Muscle of back (tissue), 13 donors: Measurements from ENCODE around the gene ZC3H7A. TPM values are rescaled to one million over a fixed set of nuclear protein-coding genes. Genes with fewer than 3 reads are reported as not detected.
"Not testable (repeated sequence)": the region's sequence is repeated elsewhere in the genome, so short reads cannot be mapped to it uniquely, and the experiment has no call there.

Experiments used
- DNase-seq, 3 donors: peaks; one replicate each; pipeline versions ENCODE4 v3.0.0 to v3.0.0-alpha.2; 2013
- long read RNA-seq, 9 donors: transcript quantifications; one replicate each; lab custom pipeline, GENCODE V29; 2026
- polyA plus RNA-seq, 10 donors: library from polyadenylated mRNA; unstranded; fragments of 120-200 nt; gene quantifications; one replicate each; pipeline ENCODE4 v1.2.1, GENCODE V29; 2013; ENCODE audit not compliant: insufficient read length in 10 of 10

ZC3H7A gene, protein sequence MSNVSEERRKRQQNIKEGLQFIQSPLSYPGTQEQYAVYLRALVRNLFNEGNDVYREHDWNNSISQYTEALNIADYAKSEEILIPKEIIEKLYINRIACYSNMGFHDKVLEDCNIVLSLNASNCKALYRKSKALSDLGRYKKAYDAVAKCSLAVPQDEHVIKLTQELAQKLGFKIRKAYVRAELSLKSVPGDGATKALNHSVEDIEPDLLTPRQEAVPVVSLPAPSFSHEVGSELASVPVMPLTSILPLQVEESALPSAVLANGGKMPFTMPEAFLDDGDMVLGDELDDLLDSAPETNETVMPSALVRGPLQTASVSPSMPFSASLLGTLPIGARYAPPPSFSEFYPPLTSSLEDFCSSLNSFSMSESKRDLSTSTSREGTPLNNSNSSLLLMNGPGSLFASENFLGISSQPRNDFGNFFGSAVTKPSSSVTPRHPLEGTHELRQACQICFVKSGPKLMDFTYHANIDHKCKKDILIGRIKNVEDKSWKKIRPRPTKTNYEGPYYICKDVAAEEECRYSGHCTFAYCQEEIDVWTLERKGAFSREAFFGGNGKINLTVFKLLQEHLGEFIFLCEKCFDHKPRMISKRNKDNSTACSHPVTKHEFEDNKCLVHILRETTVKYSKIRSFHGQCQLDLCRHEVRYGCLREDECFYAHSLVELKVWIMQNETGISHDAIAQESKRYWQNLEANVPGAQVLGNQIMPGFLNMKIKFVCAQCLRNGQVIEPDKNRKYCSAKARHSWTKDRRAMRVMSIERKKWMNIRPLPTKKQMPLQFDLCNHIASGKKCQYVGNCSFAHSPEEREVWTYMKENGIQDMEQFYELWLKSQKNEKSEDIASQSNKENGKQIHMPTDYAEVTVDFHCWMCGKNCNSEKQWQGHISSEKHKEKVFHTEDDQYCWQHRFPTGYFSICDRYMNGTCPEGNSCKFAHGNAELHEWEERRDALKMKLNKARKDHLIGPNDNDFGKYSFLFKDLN
- polyA plus RNA-seq: 10 to 100 TPM; 31.6 to 73.4 (median 46.3) TPM
- long read RNA-seq, donor 1, partial matches to known transcripts: 0 of 2 reads
- long read RNA-seq, donor 1, other reads (novel, unspliced or antisense): 0 of 2 reads
- long read RNA-seq, donor 2, partial matches to known transcripts: 0 of 3 reads
- long read RNA-seq, donor 2, other reads (novel, unspliced or antisense): 0 of 3 reads
- long read RNA-seq, donor 3: 0 reads
- long read RNA-seq, donor 4, partial matches to known transcripts: 0 of 6 reads
- long read RNA-seq, donor 4, other reads (novel, unspliced or antisense): 0 of 6 reads
- long read RNA-seq, donor 5, partial matches to known transcripts: 0 of 3 reads
- long read RNA-seq, donor 5, other reads (novel, unspliced or antisense): 0 of 3 reads
- long read RNA-seq, donor 6, partial matches to known transcripts: 0 of 5 reads
- long read RNA-seq, donor 6, other reads (novel, unspliced or antisense): 0 of 5 reads
- long read RNA-seq, donor 7, partial matches to known transcripts: 0 of 3 reads
- long read RNA-seq, donor 7, other reads (novel, unspliced or antisense): 0 of 3 reads
- long read RNA-seq, donor 8, partial matches to known transcripts: 0 of 2 reads
- long read RNA-seq, donor 8, other reads (novel, unspliced or antisense): 0 of 2 reads
- long read RNA-seq, donor 9: 0 reads

DNA sequence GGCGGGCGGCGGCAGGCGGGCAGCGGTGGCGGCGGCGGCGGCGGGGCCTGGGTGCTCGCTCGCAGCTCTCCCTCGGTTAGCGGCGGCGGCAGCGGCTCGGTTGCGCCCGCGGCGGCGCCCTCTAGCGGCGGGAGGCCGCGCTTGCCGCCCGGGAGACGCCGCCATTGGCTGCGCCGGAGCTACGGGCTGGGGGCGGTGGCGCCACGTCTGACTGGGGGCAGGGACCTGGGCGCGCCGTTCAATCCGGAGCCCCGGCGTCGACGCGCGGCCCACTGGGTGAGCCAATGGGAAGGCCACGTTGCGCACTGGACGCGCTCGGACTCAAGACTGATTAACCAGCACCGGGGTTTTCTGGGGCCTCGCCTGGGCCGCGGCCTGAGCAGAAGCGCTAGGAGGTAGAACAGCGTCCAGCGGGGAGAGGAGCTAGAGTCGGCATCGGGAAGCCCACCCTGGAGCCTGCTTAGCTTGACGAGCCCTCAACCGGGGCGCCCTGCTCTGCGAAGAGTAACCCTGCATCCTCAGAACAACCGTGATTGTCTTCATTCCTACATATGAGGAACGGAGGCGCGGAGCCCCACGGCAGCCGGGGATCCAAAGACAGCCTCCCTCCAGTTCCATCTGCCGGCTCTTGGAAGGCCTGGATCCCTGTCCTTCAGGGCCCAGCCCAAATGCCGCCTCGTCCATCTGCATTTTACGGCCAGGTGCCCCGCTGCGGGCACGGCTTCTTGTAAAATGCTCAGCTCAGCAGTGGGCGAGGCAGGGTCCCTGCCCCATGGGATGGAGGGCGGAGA, at the start of gene ZC3H7A:
TSS of gene ZC3H7A (minus strand) at position 93 of the 791 bp plus-strand sequence. CDS start 14,904 bp downstream, outside the sequence.
- peak; percentile 97 to 99 (median 98) for DNase-seq

DNA sequence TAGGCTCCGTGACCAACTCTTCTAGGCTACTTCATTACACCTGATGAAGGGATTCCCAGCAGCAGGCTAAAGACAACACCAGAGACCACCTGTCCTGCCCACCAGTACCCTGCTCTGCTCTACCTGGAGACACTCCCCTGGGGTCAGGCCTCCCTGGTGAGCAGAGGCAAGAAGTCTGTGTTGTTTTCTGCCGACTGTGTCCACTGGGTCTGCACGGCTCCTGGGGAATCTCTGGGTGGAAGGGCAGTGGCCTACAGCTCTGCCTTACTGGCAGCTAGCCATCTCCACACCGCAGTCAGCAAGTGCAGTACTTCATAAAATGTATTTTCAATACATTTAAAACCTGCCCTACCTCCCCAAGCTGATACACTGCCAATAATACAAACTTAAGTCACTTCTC, 47.4 kb upstream of the ZC3H7A start:
- no peak for DNase-seq

DNA sequence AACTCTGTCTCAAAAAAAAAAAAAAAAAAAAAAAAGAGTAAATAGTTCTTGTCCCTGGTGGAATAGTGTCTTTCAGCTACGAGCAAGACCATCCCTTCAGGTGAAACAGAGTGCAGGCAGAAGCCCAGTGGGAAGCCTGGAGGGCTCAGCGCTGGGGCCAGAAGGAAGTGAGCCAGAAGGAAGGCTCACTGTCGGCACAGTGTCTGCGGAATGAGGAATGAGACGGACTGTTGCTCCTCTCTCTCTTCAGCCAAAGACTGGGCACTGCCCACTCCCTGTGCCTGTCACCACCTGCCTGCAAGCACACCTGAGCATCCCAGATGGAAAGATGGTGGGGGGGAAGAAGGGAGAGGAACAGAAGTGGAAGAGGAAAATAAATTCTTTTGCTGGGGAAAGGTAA, 46.8 kb upstream of the ZC3H7A start:
- DNase-seq: no peak

DNA sequence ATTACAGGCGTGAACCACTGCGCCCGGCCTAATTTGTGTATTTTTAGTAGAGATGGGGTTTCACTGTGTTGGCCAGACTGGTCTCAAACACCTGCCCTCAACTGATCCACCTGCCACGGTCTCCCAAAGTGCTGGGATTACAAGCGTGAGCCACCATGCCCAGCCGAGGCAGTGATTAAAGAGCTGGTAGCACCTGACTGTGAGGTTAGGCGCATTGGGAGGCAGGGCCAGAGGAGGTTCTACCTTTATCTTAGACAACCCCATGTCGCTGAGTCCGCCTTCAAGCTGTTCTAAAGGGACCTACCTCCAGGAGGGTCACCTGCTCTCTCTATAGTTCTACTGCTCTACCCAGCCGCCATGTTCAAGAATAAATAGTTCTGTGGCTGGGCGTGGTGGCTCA, 46.1 kb upstream of the ZC3H7A start:
- no peak for DNase-seq

DNA sequence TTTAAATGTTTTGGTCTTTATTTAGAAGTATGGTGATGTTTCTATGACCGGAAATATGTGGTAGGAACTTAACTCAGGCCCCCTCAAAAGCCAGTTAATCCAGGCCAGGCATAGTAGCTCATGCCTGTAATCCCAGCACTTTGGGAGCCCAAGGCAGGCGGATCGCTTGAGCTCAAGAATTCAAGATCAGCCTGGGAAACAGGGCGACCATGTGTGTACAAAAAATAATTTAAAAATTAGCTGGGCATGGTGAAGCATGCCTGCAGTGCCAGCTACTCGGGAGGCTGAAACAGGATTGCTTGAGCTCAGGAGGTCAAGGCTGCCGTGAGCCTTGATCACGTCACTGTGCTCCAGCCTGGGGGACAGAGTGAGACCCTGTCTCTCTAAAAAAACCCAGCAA, 44.0 kb upstream of the ZC3H7A start:
- DNase-seq: no peak

DNA sequence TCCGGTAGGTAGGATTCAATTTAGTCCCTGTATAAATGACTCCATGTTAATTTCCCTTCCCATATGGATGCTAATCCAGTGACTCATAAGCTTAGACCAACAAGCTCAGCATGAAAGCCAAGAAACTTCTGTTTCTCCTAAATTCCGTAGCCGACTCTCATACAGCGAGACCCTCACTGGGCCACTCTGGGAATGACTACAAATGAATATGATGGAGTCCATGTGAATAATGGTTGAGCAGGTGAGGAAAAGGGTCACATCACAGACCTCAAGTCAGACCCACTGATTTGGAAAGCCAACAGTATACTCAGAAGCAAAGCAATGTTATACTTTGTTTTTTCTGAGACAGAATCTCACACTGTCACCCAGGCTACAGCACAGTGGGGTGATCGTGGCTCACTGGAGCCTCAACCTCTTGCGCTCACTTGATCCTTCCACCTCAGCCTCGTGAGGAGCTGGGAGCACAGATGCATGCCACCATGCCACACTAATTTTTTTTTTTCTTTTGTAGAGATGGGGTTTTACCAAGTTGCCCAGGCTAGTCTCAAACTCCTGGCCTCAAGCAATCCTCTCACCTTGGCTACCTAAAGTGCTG, 39.7 kb upstream of the ZC3H7A start:
- peak in 1 of 3 donors; percentile 79 for DNase-seq

DNA sequence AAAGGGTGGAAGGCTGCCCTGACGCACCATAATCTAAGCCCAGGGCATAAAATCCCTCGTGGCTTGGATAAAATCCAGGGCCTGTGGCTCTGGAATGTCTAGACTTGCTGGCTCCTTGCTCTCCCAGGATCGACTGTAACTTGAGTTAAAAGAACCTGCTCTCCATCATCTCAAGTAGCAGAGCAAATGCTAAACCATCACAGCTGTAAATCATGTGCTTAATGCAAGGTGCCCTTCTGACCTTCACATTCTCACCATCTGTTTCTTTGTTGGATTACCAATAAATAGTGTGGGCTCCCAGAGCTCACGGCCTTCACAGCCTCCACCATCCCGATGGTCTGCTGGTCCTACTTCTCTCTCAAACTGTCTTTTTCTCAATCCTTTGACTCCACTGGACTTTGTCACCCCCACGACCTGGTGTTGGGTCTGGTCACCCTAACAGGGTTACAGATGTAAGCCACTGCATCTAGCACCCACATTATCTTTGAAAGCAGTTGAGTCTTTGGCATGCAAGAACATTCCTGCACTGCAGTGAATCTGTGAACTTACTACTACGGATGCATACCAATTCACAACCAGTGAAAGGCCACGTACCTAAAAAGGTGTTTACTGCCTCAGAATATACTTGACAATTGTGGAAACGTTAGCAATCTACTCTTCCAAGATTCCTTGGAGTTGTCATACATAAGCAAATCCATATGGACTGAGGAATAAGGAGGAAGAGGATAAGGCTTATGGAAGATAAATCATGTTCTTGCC, 39.0 kb upstream of the ZC3H7A start:
- DNase-seq: peak in 1 of 3 donors; percentile 43

DNA sequence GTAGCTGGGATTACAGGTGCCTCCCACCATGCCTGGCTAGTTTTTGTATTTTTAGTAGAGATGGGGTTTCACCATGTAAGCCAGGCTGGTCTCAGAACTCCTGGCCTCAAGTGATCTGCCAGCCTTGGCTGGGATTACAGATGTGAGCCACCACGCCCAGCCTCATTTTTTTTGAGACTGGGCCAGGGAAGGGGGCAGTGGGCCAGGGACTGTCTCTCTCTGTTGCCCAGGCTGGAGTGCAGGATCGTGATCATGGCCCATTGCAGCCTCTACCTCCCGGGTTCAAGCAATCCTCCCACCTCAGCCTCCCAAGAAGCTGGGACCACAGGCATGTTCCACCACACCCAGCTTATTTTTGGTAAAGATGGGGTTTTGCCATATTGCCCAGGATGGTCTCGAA, 38.3 kb upstream of the ZC3H7A start:
- DNase-seq: no peak

DNA sequence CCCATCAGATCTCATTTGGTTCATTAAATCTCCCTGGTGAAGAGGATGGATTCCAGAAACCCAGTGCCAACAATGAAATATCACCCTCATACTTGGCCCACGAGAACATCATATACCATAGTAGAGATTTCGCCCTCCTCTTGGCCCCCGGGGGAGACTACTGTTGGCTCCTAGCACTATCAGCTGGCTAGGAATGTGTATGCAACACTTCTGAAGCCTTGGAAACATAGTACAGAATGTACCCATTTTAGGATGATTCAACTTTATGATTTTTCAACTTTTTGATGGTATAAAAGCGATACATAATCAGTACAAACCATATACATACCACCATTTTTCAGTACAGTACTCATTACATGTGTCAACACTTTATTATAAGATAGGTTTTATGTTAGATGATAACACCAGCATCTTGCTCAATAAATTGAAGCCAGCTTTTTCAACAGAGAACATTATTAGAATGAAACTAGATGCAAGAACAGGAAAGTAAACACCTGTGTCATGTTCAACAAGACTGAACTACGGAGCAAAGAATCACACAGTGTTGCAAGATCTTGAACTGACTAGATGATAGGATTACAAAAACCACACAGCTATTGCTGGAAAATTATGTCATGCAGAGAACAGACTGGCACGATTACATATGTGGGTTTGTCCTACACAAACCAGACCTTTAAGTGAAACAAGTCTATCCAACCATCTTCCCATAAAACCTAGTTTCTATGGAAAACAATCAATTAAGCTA, 37.1 kb upstream of the ZC3H7A start:
- DNase-seq: peak in 1 of 3 donors; percentile 17

DNA sequence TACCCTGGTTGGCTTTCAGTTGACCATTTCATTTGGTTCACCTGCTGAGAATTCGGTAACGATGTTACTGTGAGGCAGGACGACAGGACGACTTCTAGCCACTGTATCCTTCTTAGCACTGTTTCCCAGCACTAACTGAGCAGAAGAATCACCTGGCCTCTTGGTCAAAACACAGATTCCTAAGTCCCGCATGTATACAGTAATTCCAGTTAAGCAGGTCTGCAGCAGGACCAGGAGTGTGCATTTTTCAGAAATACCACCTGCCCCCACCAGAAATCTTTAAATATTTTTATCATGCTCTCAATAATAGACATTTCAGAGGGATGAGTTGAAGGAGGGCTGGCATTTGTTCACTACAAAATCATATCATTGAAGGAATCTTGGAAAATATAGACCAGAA, 31.6 kb upstream of the ZC3H7A start:
- DNase-seq: no peak

DNA sequence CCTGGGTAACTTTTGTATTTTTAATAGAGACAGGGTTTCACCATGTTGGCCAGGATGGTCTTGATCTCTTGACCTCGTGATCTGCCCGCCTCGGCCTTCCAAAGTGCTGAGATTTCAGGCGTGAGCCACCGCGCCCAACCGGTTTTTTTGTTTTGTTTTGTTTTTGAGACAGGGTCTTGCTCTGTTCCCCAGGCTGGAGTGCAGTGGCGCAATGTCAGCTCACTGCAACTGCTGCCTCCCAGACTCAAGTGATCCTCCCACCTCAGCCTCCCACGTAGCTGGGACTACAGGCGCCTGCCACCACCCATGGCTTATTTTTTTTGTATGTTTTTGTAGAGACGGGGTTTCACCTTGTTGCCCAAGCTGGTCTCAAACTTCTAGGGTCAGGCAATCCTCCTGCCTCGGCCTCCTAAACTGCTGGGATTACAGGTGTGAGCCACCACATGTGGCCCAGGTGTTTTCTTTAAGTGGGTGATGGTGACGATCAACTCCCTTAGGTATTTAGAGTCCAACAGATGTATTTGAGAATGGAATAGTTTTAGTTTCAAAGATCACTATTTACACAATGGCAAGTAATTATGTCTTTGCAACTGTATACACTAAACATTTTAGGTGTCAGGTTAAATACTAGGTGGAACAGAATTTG, 28.6 kb upstream of the ZC3H7A start:
- not testable (repeated sequence) for DNase-seq

DNA sequence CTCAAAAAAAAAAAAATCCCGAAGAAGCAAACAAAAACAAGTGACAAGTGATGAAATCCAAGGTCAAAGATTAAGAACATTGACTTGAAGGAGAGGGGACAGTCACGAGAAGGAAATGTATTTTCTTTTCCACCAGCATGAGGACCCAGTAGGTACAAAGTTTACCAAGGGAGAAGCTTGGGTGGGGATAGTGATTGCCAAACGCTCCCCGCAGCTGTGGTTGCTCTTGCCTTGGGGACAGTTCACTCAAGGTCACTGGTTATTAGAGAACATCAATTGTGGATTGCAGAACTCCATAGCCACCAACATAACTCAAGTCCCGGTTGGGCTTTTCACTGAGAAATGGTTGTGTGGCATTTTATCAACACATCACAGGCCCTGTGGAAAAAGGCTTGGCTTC, 27.3 kb upstream of the ZC3H7A start:
- no peak for DNase-seq

DNA sequence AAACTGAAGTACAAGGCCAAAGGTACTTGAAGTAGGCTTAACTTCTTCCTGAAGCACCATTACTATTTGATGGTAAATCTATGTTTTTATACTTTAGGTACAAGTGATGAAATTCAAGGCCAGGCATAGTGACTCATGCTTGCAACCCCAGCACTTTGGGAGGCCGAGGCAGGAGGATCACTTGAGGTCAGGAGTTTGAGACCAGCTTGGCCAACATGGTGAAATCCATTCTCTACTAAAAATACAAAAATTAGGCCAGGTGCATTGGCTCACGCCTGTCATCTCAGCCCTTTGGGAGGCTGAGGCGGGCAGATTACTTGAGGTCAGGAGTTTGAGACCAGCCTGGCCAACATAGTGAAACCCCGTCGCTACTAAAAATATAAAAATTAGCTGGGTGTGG, 26.6 kb upstream of the ZC3H7A start:
- not testable (repeated sequence) for DNase-seq

DNA sequence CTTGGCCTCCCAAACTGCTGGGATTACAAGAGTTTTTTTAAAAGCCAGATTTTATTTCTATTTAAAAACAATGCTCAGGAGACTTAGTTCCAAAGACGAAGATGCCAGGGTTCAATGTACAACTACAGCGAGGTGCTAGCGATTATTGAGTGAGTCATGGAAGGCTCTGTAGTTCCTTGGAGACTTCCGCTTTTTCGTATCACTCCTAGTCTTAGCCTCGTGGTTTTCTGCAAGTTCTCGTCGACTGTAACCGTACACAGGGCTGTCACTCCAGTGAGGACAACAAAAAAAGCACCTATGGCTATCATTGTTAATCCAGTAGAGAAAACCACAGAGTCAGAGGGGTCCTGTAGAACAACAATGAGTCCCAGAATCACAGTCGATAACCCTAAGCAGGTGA, 22.7 kb upstream of the ZC3H7A start:
- DNase-seq: no peak

DNA sequence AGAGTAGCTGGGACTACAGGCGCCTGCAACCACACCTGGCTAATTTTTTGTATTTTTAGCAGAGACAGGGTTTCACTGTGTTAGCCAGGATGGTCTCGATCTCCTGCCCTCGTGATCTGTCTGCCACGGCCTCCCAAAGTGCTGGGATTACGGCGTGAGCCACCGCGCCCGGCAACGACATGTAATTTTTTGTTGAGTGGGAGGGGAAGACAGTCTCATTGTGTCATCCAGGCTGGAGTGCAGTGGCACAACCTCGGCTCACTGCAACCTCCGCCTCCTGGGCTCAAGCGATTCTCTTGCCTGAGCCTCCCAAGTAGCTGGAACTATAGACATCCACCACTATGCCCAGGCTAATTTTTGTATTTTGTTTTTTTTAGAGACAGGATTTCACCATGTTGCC, 21.9 kb upstream of the ZC3H7A start:
- DNase-seq: not testable (repeated sequence)

DNA sequence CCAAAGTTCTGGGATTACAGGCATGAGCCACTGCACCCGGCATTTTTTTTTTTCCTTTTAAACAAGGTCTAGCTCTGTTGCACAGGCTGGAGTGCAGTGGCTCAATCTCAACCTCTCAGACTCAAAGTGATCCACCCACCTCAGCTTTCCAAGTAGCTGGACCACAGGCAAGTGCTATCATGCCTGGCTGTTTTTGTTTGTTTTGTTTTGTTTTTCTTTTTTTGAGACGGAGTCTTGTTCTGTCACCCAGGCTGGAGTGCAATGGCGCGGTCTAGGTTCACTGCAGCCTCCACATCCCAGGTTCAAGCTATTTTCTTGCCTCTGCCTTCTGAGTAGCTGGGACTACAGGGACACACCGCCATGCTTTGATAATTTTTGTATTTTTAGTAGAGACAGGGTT, 19.1 kb upstream of the ZC3H7A start:
- DNase-seq: no peak

DNA sequence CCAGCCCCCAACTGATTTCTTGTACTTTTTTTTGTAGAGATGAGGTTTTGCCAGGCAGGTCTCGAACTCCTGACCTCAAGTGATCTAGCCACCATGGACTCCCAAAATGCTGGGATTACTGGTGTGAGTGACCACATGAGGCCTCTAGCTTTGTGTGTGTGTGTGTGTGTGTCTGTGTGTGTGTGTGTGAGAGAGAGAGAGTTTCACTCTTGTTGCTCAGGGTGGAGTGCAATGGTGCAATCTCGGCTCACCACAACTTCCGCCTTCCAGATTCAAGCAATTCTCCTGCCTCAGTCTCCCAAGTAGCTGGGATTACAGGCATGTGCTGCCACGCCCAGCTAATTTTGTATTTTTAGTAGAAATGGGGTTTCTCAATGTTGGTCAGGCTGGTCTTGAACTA, 17.7 kb upstream of the ZC3H7A start:
- not testable (repeated sequence) for DNase-seq

DNA sequence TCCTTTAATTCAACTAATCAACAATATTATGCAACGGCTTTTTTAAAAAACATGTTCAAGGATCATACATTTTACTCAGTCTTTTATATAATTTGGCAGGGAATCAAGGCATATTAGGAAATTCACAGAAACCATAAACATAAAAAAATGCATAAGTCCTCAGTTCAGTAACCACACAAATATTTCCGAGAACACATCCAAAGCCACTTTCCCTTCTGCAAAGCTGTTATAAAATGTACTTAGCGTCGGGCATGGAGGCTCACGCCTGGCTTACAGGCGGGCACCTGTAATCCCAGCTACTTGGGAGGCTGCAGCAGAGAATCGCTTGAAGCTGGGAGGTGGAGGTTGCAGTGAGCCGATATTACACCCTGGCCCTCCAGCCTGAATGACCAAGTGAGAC, 9.7 kb upstream of the ZC3H7A start:
- no peak for DNase-seq
